Measurements from ENCODE around the gene AHNAK2.

The AHNAK2 gene

DNA sequence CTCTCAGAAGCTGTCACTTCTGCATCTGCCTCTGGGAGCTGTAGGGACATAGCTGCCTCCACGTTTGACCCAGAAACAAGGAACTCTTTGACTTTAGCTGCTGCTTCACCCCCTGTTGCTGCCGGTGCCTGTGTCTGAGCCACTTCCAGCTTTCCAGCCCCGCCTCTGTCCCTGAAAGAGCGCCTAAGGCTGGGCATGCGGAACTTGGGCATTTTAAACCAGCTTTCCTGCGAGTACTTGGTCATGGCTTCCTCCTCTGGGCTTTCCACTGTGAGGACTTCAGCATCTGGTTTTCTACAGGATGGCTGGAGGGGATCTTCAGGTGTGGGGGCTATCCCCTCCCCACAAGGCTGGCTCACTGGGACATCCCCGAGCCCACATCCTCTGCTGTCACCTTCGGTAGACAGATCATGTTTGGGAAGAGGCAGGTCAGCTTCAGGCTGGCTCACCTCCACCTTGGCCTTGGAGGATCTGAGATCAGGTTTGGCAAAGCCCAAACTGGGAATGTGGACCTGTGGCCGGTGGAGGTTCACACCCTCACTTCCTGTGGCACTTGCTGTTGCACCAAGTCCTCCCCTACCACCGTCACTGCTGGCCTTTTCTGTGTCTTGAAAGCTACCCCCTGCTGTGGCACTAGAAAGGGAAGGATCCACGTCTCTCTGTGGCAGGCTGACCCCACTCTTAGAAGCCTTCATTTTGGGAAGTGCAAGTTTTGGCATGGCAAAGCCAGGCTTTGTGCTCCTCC lies 38.3 kb downstream of the AHNAK2 start:
- no peak for DNase-seq (ENCODE audit: low spot score)
- H2BK12ac ChIP-seq (ENCODE audit: low read length), result no peak overlapping the region
- no peak overlapping the region for H4K8ac ChIP-seq (ENCODE audit: low read depth, low read length)
- no peak overlapping the region for H3K14ac ChIP-seq (ENCODE audit: low read length)
- H3K4me1 ChIP-seq (ENCODE audit: control insufficient read depth in 2 of 2, insufficient read depth in 1 of 2, low read depth in 1 of 2, low read length in 2 of 2), result peaks cover 0 to 2% of the 10 kb centered on the region in 2 donors
- no peak overlapping the region for H3K27ac ChIP-seq (replicated peaks; ENCODE audit: low read length)
- H3K4me2 ChIP-seq (ENCODE audit: insufficient read depth, low read length, poor library complexity, severe bottlenecking), result no peak overlapping the region
- H3K18ac ChIP-seq (ENCODE audit: low read length), result no peak overlapping the region
- peak overlapping the region; percentile 35 for H3K23ac ChIP-seq (ENCODE audit: low read depth, low read length, poor library complexity)
- no peak overlapping the region for H2BK5ac ChIP-seq (ENCODE audit: low read length)
- no peak overlapping the region for H2AK5ac ChIP-seq (ENCODE audit: low read depth, low read length)
- H3K9me3 ChIP-seq (replicated peaks in 1 of 2; ENCODE audit: control insufficient read depth in 2 of 2, insufficient read depth in 1 of 2, low read depth in 1 of 2, low read length in 2 of 2), result no peaks in the 10 kb centered on the region
- no peak overlapping the region for H3K4ac ChIP-seq (ENCODE audit: low read length)
- H3K27me3 ChIP-seq (ENCODE audit: control insufficient read depth in 3 of 3, insufficient read depth in 3 of 3, low read depth in 1 of 3, low read length in 3 of 3), result peaks cover 0 to 58% (median 12%) of the 10 kb centered on the region in 3 experiments
- no peaks in the 10 kb centered on the region for H3K36me3 ChIP-seq (replicated peaks in 1 of 2; ENCODE audit: control insufficient read depth in 2 of 2, insufficient read depth in 2 of 2, low read length in 2 of 2)
- H2BK120ac ChIP-seq (ENCODE audit: low read depth, low read length), result no peak overlapping the region
- H2AFZ ChIP-seq (ENCODE audit: low read length), result no peak overlapping the region
- peaks cover 1% of the 10 kb centered on the region for H3K79me1 ChIP-seq (ENCODE audit: low read depth, low read length)
- H3K9ac ChIP-seq (ENCODE audit: low read depth, low read length, poor library complexity), result no peak overlapping the region
- H3K4me3 ChIP-seq (ENCODE audit: low read length in 2 of 2), result no peak overlapping the region
- H4K91ac ChIP-seq (ENCODE audit: low read depth, low read length, poor library complexity), result no peak overlapping the region
- no CpG with 5 or more reads among the region's 11 CpGs for WGBS, 2 donors (ENCODE audit: extremely low coverage in 2 of 2, insufficient read length in 2 of 2, insufficient replicate concordance in 1 of 2)
- no peak overlapping the region for H2BK15ac ChIP-seq (ENCODE audit: low read length)

DNA sequence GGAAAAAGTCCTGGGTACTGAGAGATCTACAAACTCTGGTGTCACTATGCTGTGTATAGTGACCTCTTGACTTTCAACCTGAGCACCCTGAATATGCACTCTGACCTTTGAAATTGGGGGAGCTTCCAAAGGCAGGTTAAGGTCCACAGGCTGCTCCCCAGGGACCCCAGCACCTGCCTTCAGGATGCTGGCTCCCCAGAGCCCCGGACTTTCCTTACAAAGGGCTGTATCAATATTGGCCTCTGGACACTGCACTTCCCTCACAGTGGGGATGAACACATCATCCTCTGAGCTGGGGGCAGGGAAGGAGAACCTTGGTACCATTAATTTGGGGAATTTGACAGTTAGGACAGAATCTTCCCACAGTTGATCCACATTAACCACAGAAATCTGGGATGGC lies 39.2 kb downstream of the AHNAK2 start:
- Histone ChIP-seq H3K9ac (ENCODE audit: low read depth, low read length, poor library complexity) (no peak overlapping the region), H3K27ac (replicated peaks; ENCODE audit: low read length) (no peak overlapping the region), H3K4ac (ENCODE audit: low read length) (no peak overlapping the region), H3K14ac (ENCODE audit: low read length) (no peak overlapping the region), H2AFZ (ENCODE audit: low read length) (no peak overlapping the region), H3K18ac (ENCODE audit: low read length) (no peak overlapping the region), H3K36me3 (replicated peaks in 1 of 2; ENCODE audit: control insufficient read depth in 2 of 2, insufficient read depth in 2 of 2, low read length in 2 of 2) (no peaks in the 10 kb centered on the region), H3K4me3 (ENCODE audit: low read length in 2 of 2) (no peak overlapping the region), H2BK5ac (ENCODE audit: low read length) (no peak overlapping the region), H4K8ac (ENCODE audit: low read depth, low read length) (no peak overlapping the region), H3K79me1 (ENCODE audit: low read depth, low read length) (peaks cover 1% of the 10 kb centered on the region), H2BK15ac (ENCODE audit: low read length) (no peak overlapping the region), H3K27me3 (ENCODE audit: control insufficient read depth in 3 of 3, insufficient read depth in 3 of 3, low read depth in 1 of 3, low read length in 3 of 3) (peaks cover 0 to 67% (median 18%) of the 10 kb centered on the region in 3 experiments), H3K9me3 (replicated peaks in 1 of 2; ENCODE audit: control insufficient read depth in 2 of 2, insufficient read depth in 1 of 2, low read depth in 1 of 2, low read length in 2 of 2) (no peaks in the 10 kb centered on the region), H3K4me2 (ENCODE audit: insufficient read depth, low read length, poor library complexity, severe bottlenecking) (no peak overlapping the region), H2BK12ac (ENCODE audit: low read length) (no peak overlapping the region), H3K23ac (ENCODE audit: low read depth, low read length, poor library complexity) (no peak overlapping the region), H3K4me1 (ENCODE audit: control insufficient read depth in 2 of 2, insufficient read depth in 1 of 2, low read depth in 1 of 2, low read length in 2 of 2) (peaks cover 0 to 6% of the 10 kb centered on the region in 2 donors), H2BK120ac (ENCODE audit: low read depth, low read length) (no peak overlapping the region), H2AK5ac (ENCODE audit: low read depth, low read length) (no peak overlapping the region), H4K91ac (ENCODE audit: low read depth, low read length, poor library complexity) (no peak overlapping the region)
- DNase-seq (ENCODE audit: low spot score), result no peak
- no CpG with 5 or more reads among the region's 1 CpG for WGBS, 2 donors (ENCODE audit: extremely low coverage in 2 of 2, insufficient read length in 2 of 2, insufficient replicate concordance in 1 of 2)

GRCh38 chr14:104938436-104938835 lies 39.7 kb downstream of the AHNAK2 start:
- no peak overlapping the region for H2BK5ac ChIP-seq (ENCODE audit: low read length)
- no peak overlapping the region for H2AFZ ChIP-seq (ENCODE audit: low read length)
- no peak overlapping the region for H3K4ac ChIP-seq (ENCODE audit: low read length)
- peaks cover 0 to 6% of the 10 kb centered on the region in 2 donors for H3K4me1 ChIP-seq (ENCODE audit: control insufficient read depth in 2 of 2, insufficient read depth in 1 of 2, low read depth in 1 of 2, low read length in 2 of 2)
- no peak overlapping the region for H4K8ac ChIP-seq (ENCODE audit: low read depth, low read length)
- H3K4me2 ChIP-seq (ENCODE audit: insufficient read depth, low read length, poor library complexity, severe bottlenecking), result no peak overlapping the region
- no peaks in the 10 kb centered on the region for H3K9me3 ChIP-seq (replicated peaks in 1 of 2; ENCODE audit: control insufficient read depth in 2 of 2, insufficient read depth in 1 of 2, low read depth in 1 of 2, low read length in 2 of 2)
- no peak overlapping the region for H2BK12ac ChIP-seq (ENCODE audit: low read length)
- H3K4me3 ChIP-seq (ENCODE audit: low read length in 2 of 2), result no peak overlapping the region
- H3K27me3 ChIP-seq (ENCODE audit: control insufficient read depth in 3 of 3, insufficient read depth in 3 of 3, low read depth in 1 of 3, low read length in 3 of 3), result peaks cover 0 to 67% (median 18%) of the 10 kb centered on the region in 3 experiments
- no peak overlapping the region for H4K91ac ChIP-seq (ENCODE audit: low read depth, low read length, poor library complexity)
- H3K79me1 ChIP-seq (ENCODE audit: low read depth, low read length), result peaks cover 1% of the 10 kb centered on the region
- H3K27ac ChIP-seq (replicated peaks; ENCODE audit: low read length), result no peak overlapping the region
- no CpG with 5 or more reads among the region's 2 CpGs for WGBS, 2 donors (ENCODE audit: extremely low coverage in 2 of 2, insufficient read length in 2 of 2, insufficient replicate concordance in 1 of 2)
- H3K9ac ChIP-seq (ENCODE audit: low read depth, low read length, poor library complexity), result no peak overlapping the region
- H2BK15ac ChIP-seq (ENCODE audit: low read length), result no peak overlapping the region
- H3K36me3 ChIP-seq (replicated peaks in 1 of 2; ENCODE audit: control insufficient read depth in 2 of 2, insufficient read depth in 2 of 2, low read length in 2 of 2), result no peaks in the 10 kb centered on the region
- no peak overlapping the region for H2BK120ac ChIP-seq (ENCODE audit: low read depth, low read length)
- no peak overlapping the region for H3K14ac ChIP-seq (ENCODE audit: low read length)
- H2AK5ac ChIP-seq (ENCODE audit: low read depth, low read length), result no peak overlapping the region
- no peak overlapping the region for H3K18ac ChIP-seq (ENCODE audit: low read length)
- no peak for DNase-seq (ENCODE audit: low spot score)
- no peak overlapping the region for H3K23ac ChIP-seq (ENCODE audit: low read depth, low read length, poor library complexity)

- no peak overlapping the region for H3K14ac ChIP-seq (ENCODE audit: low read length)
- no peak overlapping the region for H2BK12ac ChIP-seq (ENCODE audit: low read length)
- H3K27ac ChIP-seq (replicated peaks; ENCODE audit: low read length), result no peak overlapping the region
- H2AFZ ChIP-seq (ENCODE audit: low read length), result no peak overlapping the region
- no peak overlapping the region for H2BK5ac ChIP-seq (ENCODE audit: low read length)
- peaks cover 5 to 70% (median 23%) of the 10 kb centered on the region in 3 experiments for H3K27me3 ChIP-seq (ENCODE audit: control insufficient read depth in 3 of 3, insufficient read depth in 3 of 3, low read depth in 1 of 3, low read length in 3 of 3)
- no peak overlapping the region for H2AK5ac ChIP-seq (ENCODE audit: low read depth, low read length)
- no CpG with 5 or more reads among the region's 11 CpGs for WGBS, 2 donors (ENCODE audit: extremely low coverage in 2 of 2, insufficient read length in 2 of 2, insufficient replicate concordance in 1 of 2)
- no peak overlapping the region for H2BK120ac ChIP-seq (ENCODE audit: low read depth, low read length)
- H3K4me3 ChIP-seq (ENCODE audit: low read length in 2 of 2), result no peak overlapping the region
- no peak overlapping the region for H3K23ac ChIP-seq (ENCODE audit: low read depth, low read length, poor library complexity)
- H4K8ac ChIP-seq (ENCODE audit: low read depth, low read length), result no peak overlapping the region
- H3K4me2 ChIP-seq (ENCODE audit: insufficient read depth, low read length, poor library complexity, severe bottlenecking), result no peak overlapping the region
- no peaks in the 10 kb centered on the region for H3K36me3 ChIP-seq (replicated peaks in 1 of 2; ENCODE audit: control insufficient read depth in 2 of 2, insufficient read depth in 2 of 2, low read length in 2 of 2)
- H4K91ac ChIP-seq (ENCODE audit: low read depth, low read length, poor library complexity), result no peak overlapping the region
- H2BK15ac ChIP-seq (ENCODE audit: low read length), result no peak overlapping the region
- no peak overlapping the region for H3K4ac ChIP-seq (ENCODE audit: low read length)
- no peak overlapping the region for H3K9ac ChIP-seq (ENCODE audit: low read depth, low read length, poor library complexity)
- H3K9me3 ChIP-seq (replicated peaks in 1 of 2; ENCODE audit: control insufficient read depth in 2 of 2, insufficient read depth in 1 of 2, low read depth in 1 of 2, low read length in 2 of 2), result no peaks in the 10 kb centered on the region
- no peak for DNase-seq (ENCODE audit: low spot score)
- no peaks in the 10 kb centered on the region for H3K79me1 ChIP-seq (ENCODE audit: low read depth, low read length)
- peaks cover 0 to 6% of the 10 kb centered on the region in 2 donors for H3K4me1 ChIP-seq (ENCODE audit: control insufficient read depth in 2 of 2, insufficient read depth in 1 of 2, low read depth in 1 of 2, low read length in 2 of 2)
- H3K18ac ChIP-seq (ENCODE audit: low read length), result no peak overlapping the region
Observed at GRCh38 chr14:104937694-104938365, 40.3 kb downstream of the AHNAK2 start.

All from neuronal stem cell (in vitro differentiated cells).